ENCODE results near the gene PPP1R12A. TPM values are rescaled to one million over a fixed set of nuclear protein-coding genes. Genes with fewer than 3 reads are reported as not detected.
"Not testable (repeated sequence)": the region's sequence is repeated elsewhere in the genome, so short reads cannot be mapped to it uniquely, and the experiment has no call there.

The PPP1R12A gene
- total RNA-seq, 2 donors from 2014 or later, result 112 to 131 TPM

GRCh38 chr12:79837575-79837974, 97.3 kb downstream of the PPP1R12A start:
- Mint-ChIP-seq H3K9me3 (peaks cover 16% of the 10 kb centered on the region), H3K36me3 (peaks cover 24% of the 10 kb centered on the region), H3K27ac (no peak overlapping the region), H3K4me1 (ENCODE audit: low read depth in 2 of 2) (peaks cover 51 to 58% of the 10 kb centered on the region in 2 donors), H3K27me3 (no peaks in the 10 kb centered on the region), H3K4me3 (no peak overlapping the region)
- DNase-seq (ENCODE audit: low spot score) (no peak), ATAC-seq (no peak)

- DNase-seq (ENCODE audit: low spot score) (no peak), ATAC-seq (no peak)
- Mint-ChIP-seq H3K4me3 (no peak overlapping the region), H3K9me3 (peaks cover 14% of the 10 kb centered on the region), H3K36me3 (peaks cover 21% of the 10 kb centered on the region), H3K4me1 (ENCODE audit: low read depth in 2 of 2) (peaks cover 42 to 45% of the 10 kb centered on the region in 2 donors), H3K27ac (no peak overlapping the region), H3K27me3 (no peaks in the 10 kb centered on the region)
Measured at GRCh38 chr12:79835377-79835843, 99.5 kb downstream of the PPP1R12A start.

- peaks cover 16% of the 10 kb centered on the region for H3K36me3 Mint-ChIP-seq
- peaks cover 39 to 43% of the 10 kb centered on the region in 2 donors for H3K4me1 Mint-ChIP-seq (ENCODE audit: low read depth in 2 of 2)
- peaks cover 11% of the 10 kb centered on the region for H3K9me3 Mint-ChIP-seq
- H3K27me3 Mint-ChIP-seq, result no peaks in the 10 kb centered on the region
- ATAC-seq (no peak), DNase-seq (ENCODE audit: low spot score) (no peak)
- H3K4me3 Mint-ChIP-seq, result no peak overlapping the region
- no peak overlapping the region for H3K27ac Mint-ChIP-seq
Measured at GRCh38 chr12:79834712-79835376, 100.1 kb downstream of the PPP1R12A start.

- Mint-ChIP-seq H3K27me3 (no peaks in the 10 kb centered on the region), H3K4me1 (ENCODE audit: low read depth in 2 of 2) (peaks cover 29 to 39% of the 10 kb centered on the region in 2 donors), H3K27ac (peak overlapping the region in 1 of 2 donors; percentile 42), H3K9me3 (no peaks in the 10 kb centered on the region), H3K36me3 (peaks cover 4% of the 10 kb centered on the region), H3K4me3 (no peak overlapping the region)
- no peak for ATAC-seq
- DNase-seq (ENCODE audit: low spot score), result no peak
Measured at GRCh38 chr12:79830440-79830839, 104.5 kb downstream of the PPP1R12A start.

- H3K9me3 Mint-ChIP-seq, result no peaks in the 10 kb centered on the region
- ATAC-seq, result no peak
Measured at GRCh38 chr12:79828924-79829323, 106.0 kb downstream of the PPP1R12A start.

GRCh38 chr12:79827484-79827883, 107.4 kb downstream of the PPP1R12A start:
- DNase-seq (ENCODE audit: low spot score) (no peak), ATAC-seq (no peak)
- no peak overlapping the region for H3K27ac Mint-ChIP-seq
- H3K4me1 Mint-ChIP-seq (ENCODE audit: low read depth in 2 of 2), result peaks cover 10 to 19% of the 10 kb centered on the region in 2 donors
- peaks cover 4% of the 10 kb centered on the region for H3K36me3 Mint-ChIP-seq
- H3K4me3 Mint-ChIP-seq, result no peak overlapping the region
- no peaks in the 10 kb centered on the region for H3K9me3 Mint-ChIP-seq
- no peaks in the 10 kb centered on the region for H3K27me3 Mint-ChIP-seq

More at GRCh38 chr12:79828924-79829323, 106.0 kb downstream of the PPP1R12A start:
- Mint-ChIP-seq H3K4me3 (no peak overlapping the region), H3K27me3 (no peaks in the 10 kb centered on the region), H3K36me3 (peaks cover 4% of the 10 kb centered on the region), H3K4me1 (ENCODE audit: low read depth in 2 of 2) (peaks cover 21 to 29% of the 10 kb centered on the region in 2 donors), H3K27ac (no peak overlapping the region)
- DNase-seq (ENCODE audit: low spot score), result no peak

GRCh38 chr12:79826267-79827128, 108.4 kb downstream of the PPP1R12A start:
- peaks cover 10 to 19% of the 10 kb centered on the region in 2 donors for H3K4me1 Mint-ChIP-seq (ENCODE audit: low read depth in 2 of 2)
- no peaks in the 10 kb centered on the region for H3K9me3 Mint-ChIP-seq
- no peak overlapping the region for H3K27ac Mint-ChIP-seq
- no peaks in the 10 kb centered on the region for H3K27me3 Mint-ChIP-seq
- peaks cover 4% of the 10 kb centered on the region for H3K36me3 Mint-ChIP-seq
- DNase-seq (ENCODE audit: low spot score), result no peak
- no peak for ATAC-seq
- no peak overlapping the region for H3K4me3 Mint-ChIP-seq

GRCh38 chr12:79822475-79822874, 112.4 kb downstream of the PPP1R12A start:
- H3K36me3 Mint-ChIP-seq, result peaks cover 6% of the 10 kb centered on the region
- H3K4me3 Mint-ChIP-seq, result no peak overlapping the region
- no peak for ATAC-seq
- H3K27ac Mint-ChIP-seq, result no peak overlapping the region
- DNase-seq (ENCODE audit: low spot score), result no peak
- peaks cover 6 to 7% of the 10 kb centered on the region in 2 donors for H3K4me1 Mint-ChIP-seq (ENCODE audit: low read depth in 2 of 2)
- no peaks in the 10 kb centered on the region for H3K9me3 Mint-ChIP-seq
- no peaks in the 10 kb centered on the region for H3K27me3 Mint-ChIP-seq

GRCh38 chr12:79818856-79819255, 116.0 kb downstream of the PPP1R12A start:
- no peak overlapping the region for H3K27ac Mint-ChIP-seq
- peaks cover 6% of the 10 kb centered on the region for H3K36me3 Mint-ChIP-seq
- no peak overlapping the region for H3K4me3 Mint-ChIP-seq

GRCh38 chr12:79784366-79785065, 150.4 kb downstream of the PPP1R12A start:
- Mint-ChIP-seq H3K36me3 (peaks cover 28% of the 10 kb centered on the region), H3K27ac (peak overlapping the region; percentile 4 to 32)
- ATAC-seq; H3K4me1 Mint-ChIP-seq (ENCODE audit: low read depth in 2 of 2); H3K4me3 Mint-ChIP-seq; H3K27me3 Mint-ChIP-seq; DNase-seq (ENCODE audit: low spot score); H3K9me3 Mint-ChIP-seq: not testable (repeated sequence)

More at GRCh38 chr12:79818856-79819255, 116.0 kb downstream of the PPP1R12A start:
- Mint-ChIP-seq H3K9me3 (no peaks in the 10 kb centered on the region), H3K27me3 (no peaks in the 10 kb centered on the region), H3K4me1 (ENCODE audit: low read depth in 2 of 2) (peaks cover 0 to 8% of the 10 kb centered on the region in 2 donors)
- no peak for DNase-seq (ENCODE audit: low spot score)
- no peak for ATAC-seq

GRCh38 chr12:79782172-79782900, 152.6 kb downstream of the PPP1R12A start:
- DNase-seq (ENCODE audit: low spot score) (no peak), ATAC-seq (no peak)
- Mint-ChIP-seq H3K27me3 (no peaks in the 10 kb centered on the region), H3K9me3 (no peaks in the 10 kb centered on the region), H3K4me3 (no peak overlapping the region), H3K36me3 (peaks cover 19% of the 10 kb centered on the region), H3K4me1 (ENCODE audit: low read depth in 2 of 2) (peaks cover 3 to 5% of the 10 kb centered on the region in 2 donors), H3K27ac (peak overlapping the region in 1 of 2 donors; percentile 34)

GRCh38 chr12:79778802-79779448, 156.0 kb downstream of the PPP1R12A start:
- H3K4me3 Mint-ChIP-seq, result no peak overlapping the region
- H3K4me1 Mint-ChIP-seq (ENCODE audit: low read depth in 2 of 2), result peaks cover 5% of the 10 kb centered on the region in 2 donors
- H3K36me3 Mint-ChIP-seq, result peaks cover 6% of the 10 kb centered on the region
- no peaks in the 10 kb centered on the region for H3K27me3 Mint-ChIP-seq
- ATAC-seq (no peak), DNase-seq (ENCODE audit: low spot score) (no peak)
- H3K27ac Mint-ChIP-seq, result no peak overlapping the region
- H3K9me3 Mint-ChIP-seq, result no peaks in the 10 kb centered on the region

GRCh38 chr12:79776111-79776510, 158.8 kb downstream of the PPP1R12A start:
- no peak for DNase-seq (ENCODE audit: low spot score)
- Mint-ChIP-seq H3K27me3 (no peaks in the 10 kb centered on the region), H3K4me3 (no peak overlapping the region), H3K9me3 (no peaks in the 10 kb centered on the region), H3K4me1 (ENCODE audit: low read depth in 2 of 2) (peaks cover 0 to 2% of the 10 kb centered on the region in 2 donors), H3K27ac (no peak overlapping the region), H3K36me3 (no peaks in the 10 kb centered on the region)
- no peak for ATAC-seq

Data from natural killer cell treated with Interleukin-12 subunit alpha and Interleukin-12 subunit beta and Interleukin-15 and Interleukin-18, amount 100 ng/mL, for 72 hours (primary cell).